Activated T-cell treated with anti-CD3 and anti-CD28 coated beads, Interleukin-2, amount 50 U/mL, for 4 hours (primary cell): ENCODE measurements around the gene CCDC192. TPM values are rescaled to one million over a fixed set of nuclear protein-coding genes. Genes with fewer than 3 reads are reported as not detected.

ENCODE experiments used
- ATAC-seq, 2 donors: fragments of 200-7000 bp; cut with Tn5 transposase; one replicate each; pipeline ENCODE4 v1.10.0; 2021
- DNase-seq: peaks from one replicate; pipeline ENCODE4 v3.0.0-alpha.2; 2020
- H3K27me3 Mint-ChIP-seq: one replicate; pipeline ENCODE4 v1.8.0; 2021; ENCODE audit warnings: low read depth, mixed read lengths
- H3K36me3 Mint-ChIP-seq: one replicate; pipeline ENCODE4 v1.8.0; 2022; ENCODE audit warnings: mixed read lengths; ENCODE audit not compliant: insufficient read depth
- H3K4me1 Mint-ChIP-seq: one replicate; pipeline ENCODE4 v1.8.0; 2021; ENCODE audit warnings: low read depth, mixed read lengths
- H3K4me3 Mint-ChIP-seq: one replicate; pipeline ENCODE4 v1.8.0; 2021; ENCODE audit warnings: mild to moderate bottlenecking, moderate library complexity, mixed read lengths
- H3K9me3 Mint-ChIP-seq: one replicate; pipeline ENCODE4 v1.8.0; 2021; ENCODE audit warnings: mixed read lengths
- total RNA-seq, 3 donors: library from RNA; stranded (reverse); gene quantifications; one replicate each; pipeline ENCODE4 v1.2.1, GENCODE V29; 2021

CCDC192 gene
- total RNA-seq, 3 donors from 2014 or later = not detected

DNA sequence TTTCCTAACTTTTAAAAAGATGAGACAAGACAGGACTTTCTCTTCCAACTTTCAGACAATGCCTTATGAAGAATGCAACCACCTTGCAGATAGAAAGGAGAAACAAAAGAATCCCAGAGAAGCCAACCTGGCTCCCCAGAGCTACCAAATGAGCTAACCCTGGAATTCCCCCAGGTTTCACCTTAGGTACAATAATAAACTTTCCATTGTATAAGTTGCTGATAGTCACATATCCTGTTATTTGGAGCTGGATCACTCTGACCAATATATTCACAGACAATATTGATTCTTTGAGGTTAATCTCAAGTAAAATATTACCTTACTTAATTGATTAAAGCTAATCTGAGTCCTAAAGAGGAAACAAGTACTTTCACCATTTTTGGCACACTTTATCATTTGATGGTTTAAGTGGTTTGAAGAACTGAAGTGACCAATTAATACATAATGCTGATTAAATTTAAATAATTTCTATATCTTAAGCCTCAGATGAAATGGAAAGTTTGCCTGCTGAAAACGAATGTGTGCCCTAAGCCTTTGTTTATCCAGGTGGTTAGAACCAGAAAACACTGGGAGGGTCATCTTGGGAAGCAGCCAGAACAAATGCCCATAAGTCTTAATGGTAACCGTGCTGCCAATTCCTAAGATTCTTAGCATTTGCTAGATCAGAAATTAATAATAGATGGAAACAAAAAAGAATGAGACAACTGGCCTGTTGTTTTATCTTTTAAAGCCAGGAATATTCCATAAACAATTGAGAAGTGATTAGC is 220.8 kb downstream of the CCDC192 start:
- H3K4me3 Mint-ChIP-seq = no peak overlapping the region
- no peaks in the 10 kb centered on the region for H3K36me3 Mint-ChIP-seq
- no peaks in the 10 kb centered on the region for H3K9me3 Mint-ChIP-seq
- ATAC-seq = no peak
- no peaks in the 10 kb centered on the region for H3K27me3 Mint-ChIP-seq
- H3K4me1 Mint-ChIP-seq = no peaks in the 10 kb centered on the region
- no peak for DNase-seq

GRCh38 chr5:127924606-127925005 is 221.4 kb downstream of the CCDC192 start:
- Mint-ChIP-seq H3K4me1 (no peaks in the 10 kb centered on the region), H3K27me3 (no peaks in the 10 kb centered on the region), H3K9me3 (no peaks in the 10 kb centered on the region), H3K4me3 (no peak overlapping the region), H3K36me3 (no peaks in the 10 kb centered on the region)
- ATAC-seq (no peak), DNase-seq (no peak)

DNA sequence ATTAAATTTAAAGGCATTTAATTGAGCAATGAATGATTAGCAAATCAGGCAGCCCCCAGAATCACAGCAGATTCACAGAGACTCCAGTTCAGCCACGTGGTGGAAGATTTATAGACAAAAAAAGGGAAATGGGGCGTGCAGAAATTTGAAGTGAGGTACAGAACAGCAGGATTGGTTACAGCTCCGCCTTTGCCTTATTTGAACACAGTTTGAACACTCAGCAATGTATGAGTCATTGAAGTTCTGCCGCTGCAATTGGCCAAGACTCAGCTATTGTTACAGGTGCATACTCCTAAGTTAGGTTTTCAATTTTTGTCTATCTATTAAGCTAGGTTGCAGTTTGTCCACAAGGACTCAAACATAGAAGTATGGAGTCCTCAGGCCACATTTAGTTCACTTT is 222.7 kb downstream of the CCDC192 start:
- Mint-ChIP-seq H3K36me3 (no peaks in the 10 kb centered on the region), H3K9me3 (no peaks in the 10 kb centered on the region), H3K4me1 (no peaks in the 10 kb centered on the region), H3K27me3 (no peaks in the 10 kb centered on the region), H3K4me3 (no peak overlapping the region)
- DNase-seq (no peak), ATAC-seq (no peak)

DNA sequence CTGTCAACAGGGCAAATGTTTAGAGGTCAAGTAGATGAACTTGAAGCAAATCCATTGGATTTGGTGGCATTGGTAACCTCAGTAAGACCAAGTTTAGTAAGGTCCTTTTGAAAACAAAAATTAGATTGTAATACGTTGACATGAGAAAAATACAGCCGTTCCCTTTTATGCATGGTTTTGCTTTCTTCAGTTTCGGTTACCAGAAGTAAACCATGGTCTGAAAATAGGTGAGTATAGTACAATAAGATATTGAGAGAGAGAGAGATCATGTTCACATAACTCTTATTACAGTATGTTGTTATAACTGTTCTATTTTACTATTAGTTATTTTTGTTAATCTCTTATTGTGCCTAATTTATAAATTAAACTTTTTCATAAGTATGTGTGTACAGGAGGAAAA is 223.8 kb downstream of the CCDC192 start:
- no peak for DNase-seq
- Mint-ChIP-seq H3K4me1 (no peaks in the 10 kb centered on the region), H3K27me3 (no peaks in the 10 kb centered on the region), H3K36me3 (no peaks in the 10 kb centered on the region), H3K4me3 (no peak overlapping the region), H3K9me3 (no peaks in the 10 kb centered on the region)
- ATAC-seq = no peak

GRCh38 chr5:127928053-127928452 is 224.9 kb downstream of the CCDC192 start:
- Mint-ChIP-seq H3K4me1 (no peaks in the 10 kb centered on the region), H3K27me3 (no peaks in the 10 kb centered on the region), H3K36me3 (no peaks in the 10 kb centered on the region), H3K9me3 (no peaks in the 10 kb centered on the region), H3K4me3 (no peak overlapping the region)
- DNase-seq (no peak), ATAC-seq (no peak)

GRCh38 chr5:127930311-127930710 is 227.1 kb downstream of the CCDC192 start:
- DNase-seq = no peak
- Mint-ChIP-seq H3K27me3 (no peaks in the 10 kb centered on the region), H3K9me3 (no peaks in the 10 kb centered on the region), H3K4me1 (no peaks in the 10 kb centered on the region), H3K36me3 (no peaks in the 10 kb centered on the region), H3K4me3 (no peak overlapping the region)
- ATAC-seq = no peak

GRCh38 chr5:127931396-127931795 is 228.2 kb downstream of the CCDC192 start:
- Mint-ChIP-seq H3K4me3 (no peak overlapping the region), H3K9me3 (no peaks in the 10 kb centered on the region), H3K36me3 (no peaks in the 10 kb centered on the region), H3K4me1 (peaks cover 1% of the 10 kb centered on the region), H3K27me3 (no peaks in the 10 kb centered on the region)
- ATAC-seq = no peak
- DNase-seq = no peak

- H3K4me3 Mint-ChIP-seq = no peak overlapping the region
- DNase-seq (no peak), ATAC-seq (no peak)
- H3K36me3 Mint-ChIP-seq = no peaks in the 10 kb centered on the region
- no peaks in the 10 kb centered on the region for H3K27me3 Mint-ChIP-seq
- peaks cover 4% of the 10 kb centered on the region for H3K4me1 Mint-ChIP-seq
- H3K9me3 Mint-ChIP-seq = no peaks in the 10 kb centered on the region
Measured at GRCh38 chr5:127933348-127933747, 230.2 kb downstream of the CCDC192 start.

DNA sequence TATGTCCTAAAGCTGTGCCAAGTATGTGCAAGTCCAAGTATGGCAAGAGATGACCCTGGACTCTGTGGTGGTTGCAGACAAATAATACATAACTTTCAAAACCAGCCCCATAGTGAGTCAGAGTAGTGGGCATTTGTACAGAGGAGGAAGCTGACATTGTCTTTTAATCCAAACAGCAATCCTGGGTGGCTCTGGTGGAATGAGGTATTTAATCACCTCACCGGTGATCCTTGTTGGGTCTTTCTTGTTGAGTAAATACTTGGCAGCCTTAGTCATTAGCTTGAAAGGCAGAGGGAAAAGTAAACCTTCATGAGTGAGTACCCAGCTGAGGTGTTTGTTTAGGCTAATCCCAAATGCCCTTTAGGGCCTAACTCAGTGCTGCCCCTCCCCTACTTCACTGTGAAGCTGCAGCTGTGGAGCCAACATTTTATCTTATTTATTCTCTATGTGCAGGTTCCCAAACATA is 231.6 kb downstream of the CCDC192 start:
- Mint-ChIP-seq H3K27me3 (no peaks in the 10 kb centered on the region), H3K4me1 (peaks cover 4% of the 10 kb centered on the region), H3K9me3 (no peaks in the 10 kb centered on the region), H3K36me3 (no peaks in the 10 kb centered on the region), H3K4me3 (no peak overlapping the region)
- ATAC-seq (no peak), DNase-seq (no peak)

DNA sequence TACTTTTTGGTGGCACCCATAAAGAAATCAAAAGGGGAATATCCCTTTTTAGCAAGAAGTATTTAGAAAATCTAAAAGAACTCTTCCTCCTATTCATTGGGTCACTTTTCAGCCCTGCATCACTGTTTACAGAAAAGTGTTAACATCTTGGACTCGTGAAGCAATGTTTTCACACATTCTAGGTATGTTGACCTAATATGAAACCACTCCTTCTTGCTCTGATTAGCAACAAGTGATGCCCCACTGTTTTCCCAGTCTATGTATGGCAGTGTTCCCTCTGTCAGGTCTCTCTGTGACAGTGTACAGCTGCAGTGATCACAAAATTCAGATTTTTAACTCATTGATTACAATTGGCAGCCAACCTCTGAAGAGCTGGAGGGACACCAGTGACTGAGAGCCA is 232.2 kb downstream of the CCDC192 start:
- no peak overlapping the region for H3K4me3 Mint-ChIP-seq
- no peak for ATAC-seq

DNA sequence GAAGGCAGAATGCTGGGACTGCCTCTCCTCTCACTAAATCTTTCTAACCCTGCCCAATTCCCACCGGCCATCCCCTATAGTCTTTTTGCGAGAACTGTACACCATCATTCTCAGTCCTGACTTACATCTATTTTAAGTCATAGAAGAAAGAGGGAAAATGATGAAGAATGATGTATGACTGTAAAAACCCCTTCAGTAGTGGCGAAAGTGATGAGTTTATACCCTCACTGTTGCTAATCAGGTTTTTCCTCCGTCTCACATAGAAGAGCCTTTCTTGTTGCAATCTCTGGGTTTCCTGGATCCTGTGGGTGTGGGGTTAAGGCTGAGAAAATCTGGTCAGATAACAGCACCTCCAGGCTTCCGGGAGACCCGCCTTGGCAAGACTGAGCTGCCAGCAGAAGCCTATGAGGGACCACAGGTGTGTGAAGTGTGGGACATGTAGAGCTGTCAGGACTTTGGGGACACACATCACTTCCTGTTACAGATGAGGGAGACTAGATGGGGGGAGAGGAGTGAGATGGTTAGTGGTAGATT is 233.3 kb downstream of the CCDC192 start:
- Mint-ChIP-seq H3K27me3 (no peaks in the 10 kb centered on the region), H3K36me3 (no peaks in the 10 kb centered on the region), H3K9me3 (no peaks in the 10 kb centered on the region), H3K4me1 (peaks cover 4% of the 10 kb centered on the region), H3K4me3 (no peak overlapping the region)
- ATAC-seq (peak; percentile 63 to 67), DNase-seq (peak; percentile 5)

More for the DNA sequence above, 232.2 kb downstream of the CCDC192 start:
- Mint-ChIP-seq H3K9me3 (no peaks in the 10 kb centered on the region), H3K27me3 (no peaks in the 10 kb centered on the region), H3K4me1 (peaks cover 4% of the 10 kb centered on the region), H3K36me3 (no peaks in the 10 kb centered on the region)
- no peak for DNase-seq

GRCh38 chr5:127938746-127939145 is 235.6 kb downstream of the CCDC192 start:
- H3K27me3 Mint-ChIP-seq = no peaks in the 10 kb centered on the region
- peaks cover 6% of the 10 kb centered on the region for H3K4me1 Mint-ChIP-seq
- DNase-seq = no peak

GRCh38 chr5:127940854-127941253 is 237.7 kb downstream of the CCDC192 start:
- H3K27me3 Mint-ChIP-seq = no peaks in the 10 kb centered on the region
- peaks cover 6% of the 10 kb centered on the region for H3K4me1 Mint-ChIP-seq
- no peak for DNase-seq
- no peak overlapping the region for H3K4me3 Mint-ChIP-seq
- no peaks in the 10 kb centered on the region for H3K9me3 Mint-ChIP-seq
- no peak for ATAC-seq
- no peaks in the 10 kb centered on the region for H3K36me3 Mint-ChIP-seq

More at GRCh38 chr5:127938746-127939145, 235.6 kb downstream of the CCDC192 start:
- Mint-ChIP-seq H3K9me3 (no peaks in the 10 kb centered on the region), H3K4me3 (no peak overlapping the region), H3K36me3 (no peaks in the 10 kb centered on the region)
- no peak for ATAC-seq

DNA sequence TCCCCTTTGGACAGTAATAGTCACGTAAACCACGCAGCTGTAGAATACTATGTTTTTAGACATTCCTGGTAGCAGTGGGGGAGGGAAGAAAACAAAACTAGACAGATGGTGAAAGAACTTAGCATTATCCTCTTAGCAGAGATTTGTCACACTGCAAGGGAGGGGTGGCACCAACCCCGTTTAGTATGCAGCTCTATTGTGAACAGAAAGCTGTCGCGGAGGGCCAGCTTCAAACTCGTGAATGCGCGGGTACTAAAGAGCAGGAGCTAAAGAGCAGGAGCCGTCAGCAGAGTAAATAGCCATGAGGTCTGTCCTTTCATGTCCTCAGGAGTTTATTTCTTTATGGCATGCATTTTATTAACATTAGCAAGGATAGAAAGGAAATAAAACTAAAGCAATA is 238.5 kb downstream of the CCDC192 start:
- no peak overlapping the region for H3K4me3 Mint-ChIP-seq
- H3K36me3 Mint-ChIP-seq = no peaks in the 10 kb centered on the region
- peaks cover 3% of the 10 kb centered on the region for H3K4me1 Mint-ChIP-seq
- DNase-seq (no peak), ATAC-seq (no peak)
- H3K9me3 Mint-ChIP-seq = no peaks in the 10 kb centered on the region
- no peaks in the 10 kb centered on the region for H3K27me3 Mint-ChIP-seq
